Lower leg skin (tissue), 3 donors: ENCODE measurements around the gene ARID3B.

Experiments
- CTCF ChIP-seq, 3 donors: fragments of 450-650 bp; IDR thresholded peaks; one replicate each; pipeline ENCODE4 v1.5.1; 2016; ENCODE audit warnings: antibody characterized with exemption in 3 of 3, mild to moderate bottlenecking in 3 of 3, moderate library complexity in 2 of 3
- POLR2A ChIP-seq, 2 donors: fragments of 450-650 bp; IDR thresholded peaks; one replicate each; pipeline ENCODE4 v1.6.1; 2016 to 2017; ENCODE audit warnings: antibody characterized with exemption in 2 of 2, mild to moderate bottlenecking in 1 of 2, moderate library complexity in 1 of 2

- TF ChIP-seq CTCF (IDR thresholded peaks at IDR 0.05), result no peak
- no peak for TF ChIP-seq POLR2A (IDR thresholded peaks at IDR 0.05)
Observed at GRCh38 chr15:74627766-74628165, 86.7 kb downstream of the ARID3B start.
